ENCODE measurements around the gene RABL2B. TPM values are rescaled to one million over a fixed set of nuclear protein-coding genes. Genes with fewer than 3 reads are reported as not detected.

The RABL2B gene
- total RNA-seq, 1 experiment from 2014 or later, result 15.5 TPM

DNA sequence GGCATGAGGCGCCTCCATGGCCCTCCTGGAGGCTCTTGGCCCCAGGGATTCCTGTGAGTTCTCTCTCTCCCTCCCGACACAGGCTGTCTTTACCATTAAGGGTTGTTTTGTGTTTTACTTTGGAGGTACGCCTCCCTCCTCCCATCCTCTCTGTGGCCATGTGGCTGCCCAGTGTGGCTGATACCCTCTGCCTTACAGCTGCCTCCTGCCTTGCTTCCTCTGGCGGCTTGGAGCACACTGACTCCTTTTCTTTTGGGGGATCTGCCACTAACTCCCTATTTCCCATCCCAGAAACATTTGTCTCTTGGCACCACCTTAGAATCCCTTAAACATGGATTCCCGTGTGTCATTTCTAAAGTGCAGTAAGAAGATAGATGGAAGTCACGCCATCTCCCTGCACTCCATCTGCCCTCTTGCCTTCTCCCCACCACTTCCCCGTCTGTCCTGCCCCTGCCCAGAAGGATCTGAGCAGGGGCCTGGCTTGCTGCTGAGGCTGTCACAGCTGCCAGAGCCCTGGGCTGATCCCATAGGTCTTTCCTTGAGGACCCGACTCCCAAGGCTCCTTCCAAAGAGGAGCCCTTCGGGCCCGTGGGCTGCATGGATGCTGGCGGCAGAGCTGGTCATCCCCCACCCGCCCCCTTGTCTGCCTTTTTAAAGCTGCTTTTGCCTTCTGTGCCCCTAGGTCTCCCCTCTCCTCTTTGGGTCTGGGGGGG, 60.6 kb downstream of the RABL2B start:
- DNase-seq (ENCODE audit: low spot score), result no peak

DNA sequence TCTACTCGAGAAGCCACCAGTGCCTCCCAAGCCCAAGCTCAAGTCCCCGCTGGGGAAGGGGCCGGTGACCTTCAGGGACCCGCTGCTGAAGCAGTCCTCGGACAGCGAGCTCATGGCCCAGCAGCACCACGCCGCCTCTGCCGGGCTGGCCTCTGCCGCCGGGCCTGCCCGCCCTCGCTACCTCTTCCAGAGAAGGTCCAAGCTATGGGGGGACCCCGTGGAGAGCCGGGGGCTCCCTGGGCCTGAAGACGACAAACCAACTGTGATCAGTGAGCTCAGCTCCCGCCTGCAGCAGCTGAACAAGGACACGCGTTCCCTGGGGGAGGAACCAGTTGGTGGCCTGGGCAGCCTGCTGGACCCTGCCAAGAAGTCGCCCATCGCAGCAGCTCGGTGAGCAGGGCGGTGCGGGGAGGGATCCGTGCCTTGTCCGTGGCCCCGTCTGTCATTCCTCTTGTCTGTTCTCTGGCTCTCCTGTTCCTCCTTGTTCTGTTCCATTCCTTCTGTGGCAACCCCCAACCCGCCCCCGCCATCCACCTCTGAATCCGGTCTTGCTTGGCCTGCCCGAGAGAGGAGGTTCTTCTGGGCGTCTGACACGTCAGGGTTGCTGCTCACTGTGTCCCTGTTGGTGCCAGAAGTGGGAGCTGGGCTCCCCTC, 61.3 kb downstream of the RABL2B start:
- DNase-seq (ENCODE audit: low spot score), result no peak

DNA sequence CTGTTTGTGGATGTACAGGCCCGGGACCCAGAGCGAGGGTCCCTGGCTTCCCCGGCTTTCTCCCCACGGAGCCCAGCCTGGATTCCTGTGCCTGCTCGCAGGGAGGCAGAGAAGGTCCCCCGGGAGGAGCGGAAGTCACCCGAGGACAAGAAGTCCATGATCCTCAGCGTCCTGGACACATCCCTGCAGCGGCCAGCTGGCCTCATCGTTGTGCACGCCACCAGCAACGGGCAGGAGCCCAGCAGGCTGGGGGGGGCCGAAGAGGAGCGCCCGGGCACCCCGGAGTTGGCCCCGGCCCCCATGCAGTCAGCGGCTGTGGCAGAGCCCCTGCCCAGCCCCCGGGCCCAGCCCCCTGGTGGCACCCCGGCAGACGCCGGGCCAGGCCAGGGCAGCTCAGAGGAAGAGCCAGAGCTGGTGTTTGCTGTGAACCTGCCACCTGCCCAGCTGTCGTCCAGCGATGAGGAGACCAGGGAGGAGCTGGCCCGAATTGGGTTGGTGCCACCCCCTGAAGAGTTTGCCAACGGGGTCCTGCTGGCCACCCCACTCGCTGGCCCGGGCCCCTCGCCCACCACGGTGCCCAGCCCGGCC, 62.1 kb downstream of the RABL2B start:
- no peak for DNase-seq (ENCODE audit: low spot score)

DNA sequence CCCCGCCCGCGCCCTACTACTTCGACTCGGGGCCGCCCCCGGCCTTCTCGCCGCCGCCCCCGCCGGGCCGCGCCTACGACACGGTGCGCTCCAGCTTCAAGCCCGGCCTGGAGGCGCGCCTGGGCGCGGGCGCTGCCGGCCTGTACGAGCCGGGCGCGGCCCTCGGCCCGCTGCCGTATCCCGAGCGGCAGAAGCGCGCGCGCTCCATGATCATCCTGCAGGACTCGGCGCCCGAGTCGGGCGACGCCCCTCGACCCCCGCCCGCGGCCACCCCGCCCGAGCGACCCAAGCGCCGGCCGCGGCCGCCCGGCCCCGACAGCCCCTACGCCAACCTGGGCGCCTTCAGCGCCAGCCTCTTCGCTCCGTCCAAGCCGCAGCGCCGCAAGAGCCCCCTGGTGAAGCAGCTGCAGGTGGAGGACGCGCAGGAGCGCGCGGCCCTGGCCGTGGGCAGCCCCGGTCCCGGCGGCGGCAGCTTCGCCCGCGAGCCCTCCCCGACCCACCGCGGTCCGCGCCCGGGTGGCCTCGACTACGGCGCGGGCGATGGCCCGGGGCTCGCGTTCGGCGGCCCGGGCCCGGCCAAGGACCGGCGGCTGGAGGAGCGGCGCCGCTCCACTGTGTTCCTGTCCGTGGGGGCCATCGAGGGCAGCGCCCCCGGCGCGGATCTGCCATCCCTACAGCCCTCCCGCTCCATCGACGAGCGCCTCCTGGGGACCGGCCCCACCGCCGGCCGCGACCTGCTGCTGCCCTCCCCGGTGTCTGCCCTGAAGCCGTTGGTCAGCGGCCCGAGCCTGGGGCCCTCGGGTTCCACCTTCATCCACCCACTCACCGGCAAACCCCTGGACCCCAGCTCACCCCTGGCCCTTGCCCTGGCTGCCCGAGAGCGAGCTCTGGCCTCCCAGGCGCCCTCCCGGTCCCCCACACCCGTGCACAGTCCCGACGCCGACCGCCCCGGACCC, 62.9 kb downstream of the RABL2B start:
- no peak for DNase-seq (ENCODE audit: low spot score)

DNA sequence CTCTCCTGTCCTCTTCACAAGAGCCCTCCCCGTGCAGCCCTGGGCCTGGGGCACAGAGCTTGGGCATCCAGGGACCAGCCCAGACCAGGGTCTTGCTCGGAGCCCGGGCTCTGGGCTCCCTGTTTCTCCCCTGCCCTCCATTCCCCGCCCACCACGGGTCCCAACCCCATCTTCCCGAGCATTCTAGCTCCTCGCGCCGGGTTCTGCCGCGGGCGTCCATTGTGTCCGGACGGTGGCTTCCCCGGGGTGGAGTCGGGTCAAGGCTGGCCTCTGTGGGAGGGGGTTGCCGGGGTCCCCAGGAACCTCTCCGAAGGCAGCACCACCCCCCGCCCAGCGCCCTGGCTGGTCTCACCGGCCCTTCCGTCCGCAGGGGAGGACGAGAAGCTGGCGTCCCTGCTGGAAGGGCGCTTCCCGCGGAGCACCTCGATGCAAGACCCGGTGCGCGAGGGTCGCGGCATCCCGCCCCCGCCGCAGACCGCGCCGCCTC, 63.6 kb downstream of the RABL2B start:
- DNase-seq (ENCODE audit: low spot score), result no peak

DNA sequence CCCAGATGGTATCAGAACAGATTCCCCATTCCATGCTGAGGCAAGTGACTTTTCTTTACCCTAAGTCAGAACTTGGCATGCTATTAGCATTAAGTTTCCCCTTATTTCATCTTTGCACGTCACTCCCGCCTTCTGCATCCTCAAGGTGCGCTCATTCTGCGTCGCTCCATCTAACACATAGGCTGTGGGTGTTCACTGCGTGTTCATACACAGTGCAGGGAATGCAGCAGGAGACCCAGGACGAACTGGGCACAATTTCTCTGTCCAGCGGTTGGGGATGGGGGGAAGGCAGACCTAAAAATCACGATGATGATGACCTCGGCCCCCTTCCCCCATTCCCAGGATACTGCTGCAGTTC, 65.1 kb downstream of the RABL2B start:
- no peak for DNase-seq (ENCODE audit: low spot score)

DNA sequence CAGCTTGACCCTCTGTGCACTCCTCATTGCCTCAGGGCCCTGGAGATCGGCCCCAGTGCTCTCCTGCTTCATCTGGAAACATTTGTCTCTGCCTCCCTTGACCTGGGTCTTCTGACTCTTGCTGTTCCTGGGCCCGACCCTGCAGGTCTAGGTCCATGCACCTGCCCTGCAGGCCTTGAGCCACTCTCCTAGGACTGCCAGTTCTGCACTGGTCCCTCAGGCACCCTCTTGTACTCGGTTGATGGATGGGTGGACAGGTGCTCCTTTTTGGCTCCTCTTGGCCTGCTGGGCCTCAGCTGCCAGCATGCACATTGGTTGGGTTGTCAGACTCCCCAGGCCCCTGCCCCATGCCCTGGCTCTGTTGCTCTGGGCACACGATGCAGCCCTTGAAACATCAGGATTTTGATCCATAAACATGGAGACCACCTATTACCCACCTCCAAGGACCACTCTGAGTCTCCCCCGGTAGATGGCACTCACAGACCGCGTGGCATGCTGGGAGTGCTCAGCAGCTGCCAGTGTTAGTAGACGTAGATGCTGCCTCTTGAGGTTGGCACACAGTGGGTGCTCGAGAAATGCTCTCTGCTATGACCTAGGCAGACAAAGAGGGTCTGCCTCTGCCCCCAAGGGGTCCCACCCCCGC, 65.6 kb downstream of the RABL2B start:
- no peak for DNase-seq (ENCODE audit: low spot score)

Other genes starting within 250 kb of the RABL2B start
- not detected in 2 replicates for gene KLHDC7B, start 237.7 kb downstream of the RABL2B start, total RNA-seq (2014; rRNA removed; shearing (Covaris generic))
- gene SYCE3, start 220.7 kb downstream of the RABL2B start, total RNA-seq (2014; rRNA removed; shearing (Covaris generic)), result not detected in 2 replicates
- 1.5 and 2.5 TPM in 2 replicates for gene CPT1B, start 205.2 kb downstream of the RABL2B start, total RNA-seq (2014; rRNA removed; shearing (Covaris generic))
- gene CHKB, start 200.8 kb downstream of the RABL2B start, total RNA-seq (2014; rRNA removed; shearing (Covaris generic)), result 21.5 and 26.2 TPM in 2 replicates
- not detected in 2 replicates for gene MAPK8IP2, start 182.8 kb downstream of the RABL2B start, total RNA-seq (2014; rRNA removed; shearing (Covaris generic))
- gene ARSA, start 155.5 kb downstream of the RABL2B start, total RNA-seq (2014; rRNA removed; shearing (Covaris generic)), result 11.4 and 16.6 TPM in 2 replicates
- not detected in 2 replicates for gene SHANK3, start 110.8 kb downstream of the RABL2B start, total RNA-seq (2014; rRNA removed; shearing (Covaris generic))
- not detected in 2 replicates for gene ACR, start 45.4 kb downstream of the RABL2B start, total RNA-seq (2014; rRNA removed; shearing (Covaris generic))